ENCODE measurements around the gene SOX18. TPM values are rescaled to one million over a fixed set of nuclear protein-coding genes. Genes with fewer than 3 reads are reported as not detected.

SOX18 gene
- total and polyA plus RNA-seq, 2 of the 8 experiments (the other 6 are each of a cell fraction or from before 2014, with no cell fraction given), result 0.09 TPM; not detected in 1

DNA sequence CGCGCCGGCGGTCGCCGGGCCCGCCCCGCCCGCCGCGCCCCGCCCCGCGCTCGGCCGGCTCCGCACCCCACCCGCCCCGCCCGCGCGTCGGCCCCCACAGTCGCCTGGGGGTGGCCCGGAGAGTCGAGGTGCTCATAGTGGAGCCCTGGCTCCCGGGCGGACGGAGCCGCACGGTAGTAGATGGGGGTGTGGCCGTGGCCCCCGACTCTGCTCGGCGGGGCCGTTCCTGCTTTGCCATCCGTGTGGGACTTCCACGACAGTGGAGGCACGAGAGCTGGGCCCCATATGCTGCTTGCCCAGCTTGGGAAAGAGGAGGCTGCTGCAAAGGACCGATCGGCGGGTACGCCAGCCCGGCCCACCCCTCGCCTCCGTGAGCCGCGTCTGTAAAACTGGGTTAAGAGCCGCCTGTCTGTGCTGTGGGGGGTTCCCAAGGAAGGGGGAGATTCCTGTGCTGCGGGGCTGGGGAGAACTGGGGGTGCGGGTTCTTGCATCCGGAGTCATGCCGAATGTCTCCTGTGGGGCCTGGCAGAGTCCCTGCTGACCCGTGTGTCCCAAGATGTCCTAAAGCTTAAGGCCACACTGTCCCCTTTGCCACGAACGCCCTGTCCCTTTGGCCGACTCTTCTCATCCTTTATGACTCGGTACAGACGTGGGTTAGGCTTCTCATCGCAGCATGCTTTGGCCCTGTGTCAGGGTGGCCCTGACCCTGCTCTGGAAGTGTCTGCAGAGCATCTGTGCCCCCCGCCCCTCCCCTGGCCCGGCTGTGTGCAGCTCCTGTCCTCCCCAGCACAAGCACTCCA is 30.8 kb upstream of the SOX18 start, which contains the start of gene OPRL1:
TSS of gene OPRL1 (plus strand) at position 70 of the 800 bp plus-strand sequence. CDS start 12,639 bp downstream, outside the sequence.
- Histone ChIP-seq H3K14ac (ENCODE audit: insufficient read length) (no peak within 1 kb of the TSS), H3K56ac (replicated peaks; ENCODE audit: insufficient read length, low read depth, low read length) (peak within 1 kb of the TSS; percentile 25), H4K8ac (ENCODE audit: extremely low read depth, insufficient read depth, low read length) (peak within 1 kb of the TSS; percentile 75), H4K5ac (ENCODE audit: insufficient read length, low read depth, low read length) (peak within 1 kb of the TSS; percentile 36), H2BK12ac (ENCODE audit: low read depth, low read length) (peak within 1 kb of the TSS; percentile 80; the same call in 1 of the 2 replicates), H3K4ac (replicated peaks; ENCODE audit: insufficient read length, low read depth, low read length) (peak within 1 kb of the TSS; percentile 73), H2AK5ac (ENCODE audit: low read depth, low read length) (no peak within 1 kb of the TSS), H3K18ac (ENCODE audit: extremely low read depth, low read length) (peak within 1 kb of the TSS; percentile 93), H4K20me1 (replicated peaks in 1 of 2; ENCODE audit: control insufficient read depth in 1 of 2, insufficient read depth in 2 of 2, low read length in 2 of 2) (no peaks in the 10 kb centered on the region), H3K79me1 (ENCODE audit: low read depth, low read length) (no peaks in the 10 kb centered on the region), H3K4me2 (ENCODE audit: insufficient read depth in 1 of 2, low read depth in 2 of 2, low read length in 2 of 2) (peak within 1 kb of the TSS; percentile 78 to 94), H4K91ac (replicated peaks; ENCODE audit: insufficient read length, low read length) (no peak within 1 kb of the TSS), H3K36me3 (ENCODE audit: control insufficient read depth in 2 of 4, insufficient read depth in 4 of 4, low read length in 3 of 4) (no peaks in the 10 kb centered on the region), H3K4me1 (replicated peaks in 1 of 4; ENCODE audit: control insufficient read depth in 3 of 4, insufficient read depth in 4 of 4, low read length in 3 of 4) (peaks cover 0 to 38% (median 20%) of the 10 kb centered on the region in 4 experiments; a peak in 6 of 7 replicates), H3K4me3 (ENCODE audit: extremely low read depth in 1 of 4, insufficient read depth in 2 of 4, low read depth in 3 of 4, low read length in 4 of 4) (peak within 1 kb of the TSS; percentile 60 to 92 (median 71)), H2BK120ac (replicated peaks; ENCODE audit: low read depth, low read length) (no peak within 1 kb of the TSS), H3K79me2 (ENCODE audit: control insufficient read depth in 1 of 2, insufficient read depth in 2 of 2, low read length in 2 of 2) (no peaks in the 10 kb centered on the region), H3K9ac (replicated peaks in 1 of 4; ENCODE audit: extremely low read depth in 1 of 4, low read depth in 3 of 4, low read length in 3 of 4) (peak within 1 kb of the TSS in 2 of 4 experiments; percentile 18 to 61; a peak in 4 of 7 replicates), H3K27me3 (replicated peaks in 1 of 4; ENCODE audit: control insufficient read depth in 3 of 4, extremely low read depth in 1 of 4, insufficient read depth in 3 of 4, low read length in 3 of 4) (peaks cover 6 to 44% (median 37%) of the 10 kb centered on the region in 4 experiments), H3K23me2 (ENCODE audit: low read depth, low read length) (peaks cover 22% of the 10 kb centered on the region; the same call in 1 of the 2 replicates), H2BK15ac (ENCODE audit: low read length) (no peak within 1 kb of the TSS), H2BK20ac (ENCODE audit: low read length) (no peak within 1 kb of the TSS), H3K27ac (ENCODE audit: low read depth, low read length) (no peak within 1 kb of the TSS; the same call in 1 of the 2 replicates), H3K9me3 (ENCODE audit: insufficient read depth in 2 of 2, low read depth in 1 of 2, low read length in 1 of 2) (no peaks in the 10 kb centered on the region), H2AFZ (ENCODE audit: low read length) (peak within 1 kb of the TSS; percentile 94; the same call in 1 of the 2 replicates), H2BK5ac (ENCODE audit: low read depth, low read length) (peak within 1 kb of the TSS; percentile 44; the same call in 1 of the 2 replicates), H3K23ac (ENCODE audit: insufficient read length) (no peak within 1 kb of the TSS)
- FAIRE-seq (no peak), DNase-seq (ENCODE audit: low read depth in 1 of 2, low spot score in 2 of 2) (peak in 1 of 2 experiments; percentile 74)
- ChIA-PET POLR2A (ENCODE audit: partially characterized antibody) (interaction anchor here (0.7 to 4.6 kb wide), 6 partner anchors 12 to 140 kb away, joined by 3 to 27 read pairs (median 4); partner anchors contain the start of gene TCEA2), CTCF (ENCODE audit: partially characterized antibody) (interaction anchor here (1.0 to 13.0 kb wide), 10 partner anchors 11 to 100 kb away, joined by 3 to 144 read pairs (median 8); partner anchors contain the start of genes PRPF6, SAMD10, SOX18 and TCEA2)
- TF ChIP-seq KDM4A (IDR thresholded peaks at IDR 0.05; ENCODE audit: low read depth, low read length, severe bottlenecking) (peak; percentile 20), TEAD4 (IDR thresholded peaks at IDR 0.05; ENCODE audit: low read depth, low read length) (no peak), BACH1 (IDR thresholded peaks at IDR 0.05; ENCODE audit: low read length) (no peak), ASH2L (IDR thresholded peaks at IDR 0.05; ENCODE audit: low read length) (peak; percentile 2), SIN3A (conservative IDR thresholded peaks at IDR 0.05 in 1 of 2, IDR thresholded peaks at IDR 0.05 in 1 of 2; ENCODE audit: low read depth in 1 of 2, low read length in 2 of 2) (0 out of 4 replicates have a peak, but pooled peaks of 1 of the 2 experiments have one; percentile 12), EZH2 (IDR thresholded peaks at IDR 0.05; ENCODE audit: low read depth, low read length, severe bottlenecking) (peak; percentile 34)
- TF ChIP-seq, protein P1, sequence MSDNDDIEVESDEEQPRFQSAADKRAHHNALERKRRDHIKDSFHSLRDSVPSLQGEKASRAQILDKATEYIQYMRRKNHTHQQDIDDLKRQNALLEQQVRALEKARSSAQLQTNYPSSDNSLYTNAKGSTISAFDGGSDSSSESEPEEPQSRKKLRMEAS (IDR thresholded peaks at IDR 0.05), result 0 out of 2 replicates have a peak, but pooled peaks have one; percentile 22
- 24% methylated on average over 27 of the region's 62 CpGs; no CpG with 5 or more reads in 1 of the 2 experiments for WGBS, 2 experiments (ENCODE audit: extremely low coverage in 1 of 2, insufficient coverage in 1 of 2, insufficient read length in 1 of 2, insufficient replicate concordance in 2 of 2, low coverage in 1 of 2, low lambda C conversion rate in 2 of 2, missing lambda C conversion rate in 1 of 2)

Measured in H1 (cell line).